HEK293T (cell line): ENCODE data around the gene TGM2.

Source experiments
- CTCF ChIA-PET: fragments of 350-600 bp; formaldehyde crosslinking; extraction: SDS; loops from one replicate; lab custom pipeline; 2021; ENCODE audit warnings: antibody characterized with exemption, inconsistent platforms; lab: Yijun Ruan, JAX
- POLR2A ChIA-PET: fragments of 350-600 bp; formaldehyde crosslinking; extraction: SDS; loops from one replicate; lab custom pipeline; 2020; ENCODE audit warnings: antibody characterized with exemption, inconsistent platforms; lab: Yijun Ruan, JAX
- DNase-seq: peaks from one replicate; pipeline ENCODE4 v3.0.0; 2012; ENCODE audit warnings: mixed read lengths; ENCODE audit errors: extremely low spot score
- ARNT ChIP-seq: fragments of 450-650 bp; IDR thresholded peaks from 2 replicates; pipeline ENCODE4 v1.6.1; 2017; ENCODE audit warnings: mild to moderate bottlenecking
- BHLHE40 ChIP-seq: fragments of 450-650 bp; IDR thresholded peaks from 2 replicates; pipeline ENCODE4 v1.6.1; 2016; ENCODE audit warnings: mild to moderate bottlenecking, moderate library complexity, borderline replicate concordance
- CTBP1 ChIP-seq: fragments of 450-650 bp; IDR thresholded peaks from 2 replicates; pipeline ENCODE4 v1.6.1; 2016; ENCODE audit warnings: borderline replicate concordance
- ELF4 ChIP-seq: fragments of 450-650 bp; IDR thresholded peaks from 2 replicates; pipeline ENCODE4 v1.6.1; 2017; ENCODE audit warnings: antibody characterized with exemption
- FOXA1 ChIP-seq: fragments of 450-650 bp; IDR thresholded peaks from 2 replicates; pipeline ENCODE4 v1.6.1; 2016; ENCODE audit warnings: mild to moderate bottlenecking
- FOXK2 ChIP-seq: fragments of 450-650 bp; IDR thresholded peaks from 2 replicates; pipeline ENCODE4 v1.6.1; 2016; ENCODE audit warnings: mild to moderate bottlenecking
- FOXM1 ChIP-seq: fragments of 450-650 bp; IDR thresholded peaks from 2 replicates; pipeline ENCODE4 v1.6.1; 2017; ENCODE audit warnings: mild to moderate bottlenecking, borderline replicate concordance
- HDGF ChIP-seq: fragments of 450-650 bp; IDR thresholded peaks from 2 replicates; pipeline ENCODE4 v1.6.1; 2017; ENCODE audit warnings: antibody characterized with exemption, borderline replicate concordance
- L3MBTL2 ChIP-seq: fragments of 450-650 bp; conservative IDR thresholded peaks from 2 replicates; pipeline ENCODE4 v1.6.1; 2016; ENCODE audit warnings: mild to moderate bottlenecking
- LEF1 ChIP-seq: fragments of 450-650 bp; IDR thresholded peaks from 2 replicates; pipeline ENCODE4 v1.6.1; 2017; ENCODE audit warnings: mild to moderate bottlenecking, borderline replicate concordance
- NFRKB ChIP-seq: fragments of 450-650 bp; IDR thresholded peaks from 2 replicates; pipeline ENCODE4 v1.6.1; 2016; ENCODE audit warnings: mild to moderate bottlenecking, moderate library complexity
- PKNOX1 ChIP-seq: fragments of 450-650 bp; IDR thresholded peaks from 2 replicates; pipeline ENCODE4 v1.6.1; 2016
- SP1 ChIP-seq: fragments of 450-650 bp; IDR thresholded peaks from 2 replicates; pipeline ENCODE4 v1.6.1; 2017
- SUZ12 ChIP-seq: fragments of 450-650 bp; IDR thresholded peaks from 2 replicates; pipeline ENCODE4 v1.6.1; 2016; ENCODE audit warnings: mild to moderate bottlenecking
- TARDBP ChIP-seq: fragments of 450-650 bp; IDR thresholded peaks from 2 replicates; pipeline ENCODE4 v1.6.1; 2016
- ZNF384 ChIP-seq: fragments of 450-650 bp; IDR thresholded peaks from 2 replicates; pipeline ENCODE4 v1.6.1; 2016

TGM2 gene

GRCh38 chr20:38162878-38163875, 1.9 kb downstream of the TGM2 start:
- TF ChIP-seq NFRKB (no peak), SP1 (no peak), FOXA1 (no peak), TARDBP (no peak)
- CTCF ChIA-PET, result interaction anchor here (0.6 kb wide), 1 partner anchor 650 kb away, joined by 3 read pairs; no protein-coding TSS in a partner anchor
- POLR2A ChIA-PET, result no interaction called here

GRCh38 chr20:38162149-38162548, 2.9 kb downstream of the TGM2 start:
- CTCF ChIA-PET, result interaction anchor here (1.3 kb wide), 1 partner anchor 60 kb away, joined by 4 read pairs; no protein-coding TSS in a partner anchor
- POLR2A ChIA-PET, result no interaction called here
- TF ChIP-seq L3MBTL2 (no peak), ZNF384 (no peak), LEF1 (no peak), HDGF (no peak)
- DNase-seq, result no peak

More at GRCh38 chr20:38162878-38163875, 1.9 kb downstream of the TGM2 start:
- DNase-seq, result no peak

GRCh38 chr20:38161412-38161774, 3.7 kb downstream of the TGM2 start:
- ChIA-PET POLR2A (no interaction called here), CTCF (interaction anchor here (1.3 kb wide), 1 partner anchor 60 kb away, joined by 4 read pairs; no protein-coding TSS in a partner anchor)
- DNase-seq, result no peak
- TF ChIP-seq L3MBTL2 (no peak), CTBP1 (no peak), SP1 (no peak)

- DNase-seq, result no peak
- CTCF ChIA-PET, result interaction anchor here (0.6 kb wide), 1 partner anchor 344 kb away, joined by 3 read pairs; no protein-coding TSS in a partner anchor
- TF ChIP-seq PKNOX1 (no peak), ELF4 (no peak), NFRKB (no peak), FOXM1 (no peak), BHLHE40 (no peak), LEF1 (no peak), L3MBTL2 (no peak), SUZ12 (no peak), ARNT (no peak), CTBP1 (no peak), ZNF384 (no peak), FOXK2 (no peak), TARDBP (no peak), HDGF (no peak), SP1 (no peak), FOXA1 (no peak)
- POLR2A ChIA-PET, result no interaction called here
Observed at GRCh38 chr20:38159957-38160756, 4.9 kb downstream of the TGM2 start.

GRCh38 chr20:38159566-38159956, 5.5 kb downstream of the TGM2 start:
- DNase-seq, result no peak
- TF ChIP-seq ZNF384, result no peak
- TF ChIP-seq BHLHE40, result no peak
- TF ChIP-seq FOXA1, result no peak
- no peak for TF ChIP-seq SUZ12
- no peak for TF ChIP-seq NFRKB
- TF ChIP-seq PKNOX1, result no peak
- no peak for TF ChIP-seq ARNT
- TF ChIP-seq L3MBTL2, result no peak
- TF ChIP-seq LEF1, result no peak
- no peak for TF ChIP-seq TARDBP
- POLR2A ChIA-PET, result no interaction called here
- CTCF ChIA-PET, result interaction anchor here (0.6 kb wide), 1 partner anchor 345 kb away, joined by 3 read pairs; no protein-coding TSS in a partner anchor

GRCh38 chr20:38158701-38159351, 6.2 kb downstream of the TGM2 start:
- no peak for DNase-seq
- TF ChIP-seq L3MBTL2, result no peak
- TF ChIP-seq FOXM1, result no peak
- TF ChIP-seq PKNOX1, result no peak
- POLR2A ChIA-PET, result no interaction called here
- CTCF ChIA-PET, result interaction anchor here (0.6 kb wide), 1 partner anchor 41 kb away, joined by 7 read pairs; no protein-coding TSS in a partner anchor
